Keratinocyte (primary cell): ENCODE results near the gene COL6A2.

Source experiments
- EZH2 ChIP-seq: IDR thresholded peaks from one replicate; pipeline ENCODE4 v1.6.1; 2012; ENCODE audit warnings: inconsistent platforms, mild to moderate bottlenecking, low read length, moderate library complexity
- TF ChIP-seq, protein P1 (sequence below), 3 experiments: IDR thresholded peaks in 1 of 3; conservative IDR thresholded peaks in 1 of 3; optimal IDR thresholded peaks in 1 of 3; 2 replicates in 2 of 3; 3 replicates in 1 of 3; pipeline versions ENCODE3 to v1.5.1; 2011; ENCODE audit warnings: low read length in 3 of 3, mild to moderate bottlenecking in 3 of 3, moderate library complexity in 2 of 3, control low read depth in 1 of 3, inconsistent platforms in 1 of 3; ENCODE audit not compliant: insufficient read depth in 2 of 3; ENCODE audit errors: extremely low read depth in 1 of 3

DNA sequence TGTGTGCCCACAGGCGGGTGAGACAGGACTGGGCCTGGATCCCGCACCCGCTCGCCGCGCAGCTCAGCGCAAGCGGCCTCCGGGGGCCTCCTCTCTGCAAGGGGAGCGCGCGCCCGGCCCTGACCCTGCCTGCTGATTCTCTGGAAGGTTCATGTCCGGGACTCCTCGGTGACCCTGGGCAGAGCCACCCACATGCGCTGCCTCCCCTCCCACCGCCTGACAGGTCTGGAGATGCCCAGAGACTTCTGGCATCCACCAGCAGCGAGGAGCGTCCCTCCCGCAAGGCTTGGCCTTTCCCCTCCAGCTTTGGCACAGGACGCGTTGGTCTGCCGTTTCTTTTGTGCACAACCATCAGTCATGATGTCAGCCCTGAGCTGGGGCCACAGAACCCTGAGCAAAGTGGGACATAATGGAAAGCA lies 42.0 kb upstream of the COL6A2 start:
- TF ChIP-seq, protein P1, sequence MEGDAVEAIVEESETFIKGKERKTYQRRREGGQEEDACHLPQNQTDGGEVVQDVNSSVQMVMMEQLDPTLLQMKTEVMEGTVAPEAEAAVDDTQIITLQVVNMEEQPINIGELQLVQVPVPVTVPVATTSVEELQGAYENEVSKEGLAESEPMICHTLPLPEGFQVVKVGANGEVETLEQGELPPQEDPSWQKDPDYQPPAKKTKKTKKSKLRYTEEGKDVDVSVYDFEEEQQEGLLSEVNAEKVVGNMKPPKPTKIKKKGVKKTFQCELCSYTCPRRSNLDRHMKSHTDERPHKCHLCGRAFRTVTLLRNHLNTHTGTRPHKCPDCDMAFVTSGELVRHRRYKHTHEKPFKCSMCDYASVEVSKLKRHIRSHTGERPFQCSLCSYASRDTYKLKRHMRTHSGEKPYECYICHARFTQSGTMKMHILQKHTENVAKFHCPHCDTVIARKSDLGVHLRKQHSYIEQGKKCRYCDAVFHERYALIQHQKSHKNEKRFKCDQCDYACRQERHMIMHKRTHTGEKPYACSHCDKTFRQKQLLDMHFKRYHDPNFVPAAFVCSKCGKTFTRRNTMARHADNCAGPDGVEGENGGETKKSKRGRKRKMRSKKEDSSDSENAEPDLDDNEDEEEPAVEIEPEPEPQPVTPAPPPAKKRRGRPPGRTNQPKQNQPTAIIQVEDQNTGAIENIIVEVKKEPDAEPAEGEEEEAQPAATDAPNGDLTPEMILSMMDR (optimal IDR thresholded peaks at IDR 0.05 in 1 of 3, IDR thresholded peaks at IDR 0.05 in 1 of 3, conservative IDR thresholded peaks at IDR 0.05 in 1 of 3; ENCODE audit: extremely low read depth in 1 of 3, insufficient read depth in 2 of 3, low read length in 3 of 3): no peak
- TF ChIP-seq EZH2: peak; percentile 50
